Stimulated activated CD4-positive, alpha-beta T cell treated with anti-CD3 and anti-CD28 coated beads, Interleukin-2, amount 100 ng/mL, for 4 hours (primary cell): Measurements from ENCODE around the gene PSMG4.
A peak's percentile ranks its signal among the peaks of the same experiment; 100 is the strongest.

Experiments
- DNase-seq: peaks from one replicate; pipeline ENCODE4 v3.0.0-alpha.2; 2020; ENCODE audit warnings: low read depth

The PSMG4 gene

GRCh38 chr6:3258720-3259490 lies at the start of gene PSMG4:
PSMG4 (plus strand) TSS chr6:3258947; CDS start chr6:3259023, 76 bp downstream.
- peak; percentile 91 for DNase-seq

GRCh38 chr6:3209114-3210023 lies 49.4 kb upstream of the PSMG4 start:
- peak; percentile 36 for DNase-seq

- DNase-seq: no peak
These were observed 48.6 kb upstream of the PSMG4 start for GRCh38 chr6:3210024-3210610.

- DNase-seq: no peak
These were observed 47.1 kb upstream of the PSMG4 start for GRCh38 chr6:3211681-3212080.

GRCh38 chr6:3212261-3212660 lies 46.5 kb upstream of the PSMG4 start:
- DNase-seq: no peak

GRCh38 chr6:3213334-3213695 lies 45.4 kb upstream of the PSMG4 start:
- DNase-seq: no peak

GRCh38 chr6:3214898-3215297 lies 43.8 kb upstream of the PSMG4 start:
- DNase-seq: no peak

GRCh38 chr6:3217286-3217685 lies 41.5 kb upstream of the PSMG4 start:
- no peak for DNase-seq

- DNase-seq: no peak
These were observed 40.5 kb upstream of the PSMG4 start for GRCh38 chr6:3218266-3218665.

- DNase-seq: no peak
These were observed 38.4 kb upstream of the PSMG4 start for GRCh38 chr6:3220366-3220765.

- DNase-seq: no peak
These were observed 37.2 kb upstream of the PSMG4 start for GRCh38 chr6:3221578-3221977.

GRCh38 chr6:3222506-3223038 lies 36.2 kb upstream of the PSMG4 start:
- DNase-seq: no peak

- no peak for DNase-seq
These were observed 32.7 kb upstream of the PSMG4 start for GRCh38 chr6:3226042-3226441.

- DNase-seq: no peak
These were observed 32.0 kb upstream of the PSMG4 start for GRCh38 chr6:3226481-3227362.

- DNase-seq: no peak
These were observed 31.2 kb upstream of the PSMG4 start, which contains the start of gene TUBB2B for GRCh38 chr6:3227363-3228045. TUBB2B (minus strand) TSS chr6:3227653; CDS start chr6:3227543, 110 bp downstream.

- DNase-seq: no peak
These were observed 30.6 kb upstream of the PSMG4 start for GRCh38 chr6:3228046-3228671.

GRCh38 chr6:3228771-3229565 lies 29.8 kb upstream of the PSMG4 start:
- no peak for DNase-seq

- DNase-seq: no peak
These were observed 29.1 kb upstream of the PSMG4 start for GRCh38 chr6:3229566-3230178.

- DNase-seq: no peak
These were observed 28.4 kb upstream of the PSMG4 start for GRCh38 chr6:3230256-3230882.
